Hepatocyte (in vitro differentiated cells): Measurements from ENCODE around the gene DOK1. TPM values are rescaled to one million over a fixed set of nuclear protein-coding genes. Genes with fewer than 3 reads are reported as not detected.

Experiments used
- DNase-seq: peaks from one replicate; pipeline ENCODE4 v3.0.0-alpha.2; 2016; ENCODE audit warnings: low spot score
- H2AFZ ChIP-seq: fragments of 200-600 bp; sonication (generic); 2 replicates; pipeline ENCODE4 v1.6.0; 2016; ENCODE audit warnings: antibody characterized with exemption, mild to moderate bottlenecking
- H3K27ac ChIP-seq: fragments of 200-600 bp; sonication (generic); 2 replicates; pipeline ENCODE4 v1.5.1; 2016; ENCODE audit warnings: mild to moderate bottlenecking
- H3K27me3 ChIP-seq: fragments of 200-600 bp; sonication (generic); 2 replicates; pipeline ENCODE4 v1.6.1; 2016
- H3K36me3 ChIP-seq: fragments of 200-600 bp; sonication (generic); replicated peaks from 2 replicates; pipeline ENCODE4 v1.5.1; 2016; ENCODE audit warnings: low read depth; ENCODE audit not compliant: insufficient read depth
- H3K4me1 ChIP-seq: fragments of 200-600 bp; sonication (generic); 2 replicates; pipeline ENCODE4 v1.5.1; 2016; ENCODE audit warnings: mild to moderate bottlenecking, moderate library complexity; ENCODE audit not compliant: insufficient read depth
- H3K4me2 ChIP-seq: fragments of 200-600 bp; sonication (generic); 2 replicates; pipeline ENCODE4 v1.6.0; 2016
- H3K4me3 ChIP-seq: fragments of 200-600 bp; sonication (generic); 2 replicates; pipeline ENCODE4 v1.5.1; 2016; ENCODE audit warnings: mild to moderate bottlenecking
- H3K79me2 ChIP-seq: fragments of 200-600 bp; sonication (generic); 2 replicates; pipeline ENCODE4 v1.6.0; 2017; ENCODE audit warnings: mild to moderate bottlenecking
- H3K9me2 ChIP-seq: fragments of 200-600 bp; sonication (generic); replicated peaks from 2 replicates; pipeline ENCODE4 v1.6.0; 2017; ENCODE audit warnings: mild to moderate bottlenecking; ENCODE audit not compliant: insufficient read depth
- H3K9me3 ChIP-seq: fragments of 200-600 bp; sonication (generic); 2 replicates; pipeline ENCODE4 v1.5.1; 2016; ENCODE audit warnings: low read depth, mild to moderate bottlenecking
- H4K20me1 ChIP-seq: fragments of 200-600 bp; sonication (generic); 2 replicates; pipeline ENCODE4 v1.6.0; 2016; ENCODE audit warnings: mild to moderate bottlenecking; ENCODE audit not compliant: insufficient read depth, poor library complexity, severe bottlenecking
- EZH2 ChIP-seq: fragments of 200-600 bp; sonication (generic); IDR thresholded peaks from 2 replicates; pipeline ENCODE4 v1.6.1; 2016; ENCODE audit warnings: antibody characterized with exemption, mild to moderate bottlenecking, borderline replicate concordance
- EZH2phosphoT487 ChIP-seq: fragments of 200-600 bp; sonication (generic); IDR thresholded peaks from one replicate; pipeline ENCODE4 v1.6.1; 2018; ENCODE audit warnings: antibody characterized with exemption, mild to moderate bottlenecking, low read depth, moderate library complexity; ENCODE audit not compliant: unreplicated experiment, severe bottlenecking
- WGBS: methylation state at CpG from one replicate; pipeline ENCODE4 v1.1.6; 2016; ENCODE audit warnings: low lambda C conversion rate; ENCODE audit errors: missing lambda C conversion rate; 5-methylcytosine and 5-hydroxymethylcytosine counted together
- polyA plus RNA-seq: library from polyadenylated mRNA; unstranded; fragments of >200 nt; fragmentation: Nextera tagmentation; extraction: Ambion mirVana; gene quantifications from 2 replicates; pipeline ENCODE4 v1.2.1, GENCODE V29; 2016
- total RNA-seq: library from RNA; depleted of rRNA; stranded (reverse); fragments of >200 nt; gene quantifications from 2 replicates; pipeline ENCODE4 v1.2.3, GENCODE V29; 2014
- TF ChIP-seq, protein P1 (sequence below): fragments of 200-600 bp; sonication (generic); IDR thresholded peaks from 2 replicates; pipeline ENCODE4 v1.5.1; 2016; ENCODE audit warnings: antibody characterized with exemption, mild to moderate bottlenecking; ENCODE audit not compliant: poor library complexity

DOK1 gene
- total and polyA plus RNA-seq, 2 experiments from 2014 or later = 8.0 to 11.4 TPM

DNA sequence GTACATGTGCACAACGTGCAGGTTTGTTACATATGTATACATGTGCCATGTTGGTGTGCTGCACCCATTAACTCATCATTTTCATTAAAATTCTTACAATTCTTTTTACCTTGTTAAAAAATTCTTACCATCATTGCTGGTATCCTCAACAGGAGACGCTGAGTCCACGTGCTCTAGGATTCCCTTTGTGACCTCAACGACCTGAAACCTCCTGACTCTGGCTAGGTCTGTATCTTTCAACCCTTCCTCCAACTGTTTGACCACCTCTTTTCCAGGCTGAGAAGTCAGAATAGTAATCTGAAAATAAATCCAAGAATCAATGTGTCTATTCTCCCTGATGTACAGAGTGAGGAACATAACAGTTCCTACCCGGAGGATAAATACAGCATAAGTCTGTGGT is 52.4 kb downstream of the DOK1 start:
- Histone ChIP-seq H3K4me1 (no peaks in the 10 kb centered on the region), H3K4me2 (no peak overlapping the region), H3K27ac (no peak overlapping the region), H3K9me3 (no peaks in the 10 kb centered on the region), H3K79me2 (no peaks in the 10 kb centered on the region), H3K36me3 (no peaks in the 10 kb centered on the region), H4K20me1 (no peaks in the 10 kb centered on the region), H3K4me3 (no peak overlapping the region), H3K27me3 (peaks cover 8% of the 10 kb centered on the region), H2AFZ (no peak overlapping the region), H3K9me2 (no peaks in the 10 kb centered on the region)
- DNase-seq = no peak
- 66% methylated on average over 5 of the region's 5 CpGs for WGBS
- TF ChIP-seq, protein P1, sequence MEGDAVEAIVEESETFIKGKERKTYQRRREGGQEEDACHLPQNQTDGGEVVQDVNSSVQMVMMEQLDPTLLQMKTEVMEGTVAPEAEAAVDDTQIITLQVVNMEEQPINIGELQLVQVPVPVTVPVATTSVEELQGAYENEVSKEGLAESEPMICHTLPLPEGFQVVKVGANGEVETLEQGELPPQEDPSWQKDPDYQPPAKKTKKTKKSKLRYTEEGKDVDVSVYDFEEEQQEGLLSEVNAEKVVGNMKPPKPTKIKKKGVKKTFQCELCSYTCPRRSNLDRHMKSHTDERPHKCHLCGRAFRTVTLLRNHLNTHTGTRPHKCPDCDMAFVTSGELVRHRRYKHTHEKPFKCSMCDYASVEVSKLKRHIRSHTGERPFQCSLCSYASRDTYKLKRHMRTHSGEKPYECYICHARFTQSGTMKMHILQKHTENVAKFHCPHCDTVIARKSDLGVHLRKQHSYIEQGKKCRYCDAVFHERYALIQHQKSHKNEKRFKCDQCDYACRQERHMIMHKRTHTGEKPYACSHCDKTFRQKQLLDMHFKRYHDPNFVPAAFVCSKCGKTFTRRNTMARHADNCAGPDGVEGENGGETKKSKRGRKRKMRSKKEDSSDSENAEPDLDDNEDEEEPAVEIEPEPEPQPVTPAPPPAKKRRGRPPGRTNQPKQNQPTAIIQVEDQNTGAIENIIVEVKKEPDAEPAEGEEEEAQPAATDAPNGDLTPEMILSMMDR = no peak
- TF ChIP-seq EZH2 = no peak
- TF ChIP-seq EZH2phosphoT487 = no peak

Other genes starting within 250 kb of the DOK1 start
- 0.36 and 1.5 TPM in 2 replicates for gene SLC4A5, start 211.3 kb upstream of the DOK1 start, total RNA-seq
- gene SLC4A5, start 211.3 kb upstream of the DOK1 start, polyA plus RNA-seq = 0.28 and 1.7 TPM in 2 replicates
- 72.3 and 84.3 TPM in 2 replicates for gene DCTN1, start 174.4 kb upstream of the DOK1 start, total RNA-seq
- gene DCTN1, start 174.4 kb upstream of the DOK1 start, polyA plus RNA-seq = 95.0 and 111 TPM in 2 replicates
- 0.32 and 0.37 TPM in 2 replicates for gene C2orf81, start 133.1 kb upstream of the DOK1 start, total RNA-seq
- 0.76 and 4.2 TPM in 2 replicates for gene C2orf81, start 133.1 kb upstream of the DOK1 start, polyA plus RNA-seq
- 6.2 and 7.1 TPM in 2 replicates for gene WDR54, start 133.0 kb upstream of the DOK1 start, total RNA-seq
- 22.2 and 22.6 TPM in 2 replicates for gene WDR54, start 133.0 kb upstream of the DOK1 start, polyA plus RNA-seq
- gene RTKN, start 112.8 kb upstream of the DOK1 start, total RNA-seq = 66.1 and 74.2 TPM in 2 replicates
- 77.5 and 85.0 TPM in 2 replicates for gene RTKN, start 112.8 kb upstream of the DOK1 start, polyA plus RNA-seq
- gene INO80B, start 99.6 kb upstream of the DOK1 start, total RNA-seq = 16.0 and 20.0 TPM in 2 replicates
- gene INO80B, start 99.6 kb upstream of the DOK1 start, polyA plus RNA-seq = 18.9 and 19.9 TPM in 2 replicates
- 66.5 and 85.7 TPM in 2 replicates for gene WBP1, start 96.3 kb upstream of the DOK1 start, total RNA-seq
- gene WBP1, start 96.3 kb upstream of the DOK1 start, polyA plus RNA-seq = 87.5 and 95.0 TPM in 2 replicates
- gene MOGS, start 89.3 kb upstream of the DOK1 start, total RNA-seq = 47.6 and 67.1 TPM in 2 replicates
- 48.3 and 60.2 TPM in 2 replicates for gene MOGS, start 89.3 kb upstream of the DOK1 start, polyA plus RNA-seq
- 13.8 and 23.4 TPM in 2 replicates for gene MRPL53, start 82.0 kb upstream of the DOK1 start, total RNA-seq
- 89.6 and 95.9 TPM in 2 replicates for gene MRPL53, start 82.0 kb upstream of the DOK1 start, polyA plus RNA-seq
- 11.6 and 15.9 TPM in 2 replicates for gene CCDC142, start 71.7 kb upstream of the DOK1 start, total RNA-seq
- 16.6 and 21.3 TPM in 2 replicates for gene CCDC142, start 71.7 kb upstream of the DOK1 start, polyA plus RNA-seq
- 19.9 and 25.1 TPM in 2 replicates for gene TTC31, start 71.6 kb upstream of the DOK1 start, total RNA-seq
- gene TTC31, start 71.6 kb upstream of the DOK1 start, polyA plus RNA-seq = 21.3 and 23.8 TPM in 2 replicates
- 2.5 and 3.4 TPM in 2 replicates for gene LBX2, start 55.1 kb upstream of the DOK1 start, total RNA-seq
- 3.1 and 5.2 TPM in 2 replicates for gene LBX2, start 55.1 kb upstream of the DOK1 start, polyA plus RNA-seq
- 10.4 and 10.6 TPM in 2 replicates for gene PCGF1, start 47.0 kb upstream of the DOK1 start, total RNA-seq
- gene PCGF1, start 47.0 kb upstream of the DOK1 start, polyA plus RNA-seq = 29.0 and 30.2 TPM in 2 replicates
- gene TLX2, start 40.3 kb upstream of the DOK1 start, total RNA-seq = not detected in 2 replicates
- not detected in 2 replicates for gene TLX2, start 40.3 kb upstream of the DOK1 start, polyA plus RNA-seq
- 1.2 and 4.0 TPM in 2 replicates for gene DQX1, start 28.5 kb upstream of the DOK1 start, total RNA-seq
- 0.73 TPM in 1 of 2 replicates, not detected in the other for gene DQX1, start 28.5 kb upstream of the DOK1 start, polyA plus RNA-seq
- gene AUP1, start 25.0 kb upstream of the DOK1 start, total RNA-seq = 121 and 138 TPM in 2 replicates
- 195 and 212 TPM in 2 replicates for gene AUP1, start 25.0 kb upstream of the DOK1 start, polyA plus RNA-seq
- 31.2 and 32.4 TPM in 2 replicates for gene HTRA2, start 24.8 kb upstream of the DOK1 start, total RNA-seq
- gene HTRA2, start 24.8 kb upstream of the DOK1 start, polyA plus RNA-seq = 33.5 and 37.2 TPM in 2 replicates
- 13.3 and 13.6 TPM in 2 replicates for gene LOXL3, start 778 bp upstream of the DOK1 start, total RNA-seq
- 11.0 and 11.2 TPM in 2 replicates for gene LOXL3, start 778 bp upstream of the DOK1 start, polyA plus RNA-seq
- 0.70 and 1.0 TPM in 2 replicates for gene M1AP, start 93.6 kb downstream of the DOK1 start, total RNA-seq
- 0.30 and 1.2 TPM in 2 replicates for gene M1AP, start 93.6 kb downstream of the DOK1 start, polyA plus RNA-seq
- gene SEMA4F, start 99.5 kb downstream of the DOK1 start, total RNA-seq = 6.8 and 7.3 TPM in 2 replicates
- gene SEMA4F, start 99.5 kb downstream of the DOK1 start, polyA plus RNA-seq = 6.5 and 7.4 TPM in 2 replicates